NCI-H1694 (cell line): ENCODE data around the gene GAB2.
"Not testable (repeated sequence)": the region's sequence is repeated elsewhere in the genome, so short reads cannot be mapped to it uniquely, and the experiment has no call there.

Experiments
- DNase-seq: peaks from one replicate; lab custom pipeline; 2025; lab: John Stamatoyannopoulos, UW

Gene GAB2

GRCh38 chr11:78312712-78313111 lies 104.9 kb downstream of the GAB2 start:
- no peak for DNase-seq

- DNase-seq = no peak
These were observed 105.8 kb downstream of the GAB2 start for GRCh38 chr11:78311702-78312371.

- DNase-seq = no peak
These were observed 107.1 kb downstream of the GAB2 start for GRCh38 chr11:78310500-78310909.

GRCh38 chr11:78304201-78304600 lies 113.4 kb downstream of the GAB2 start:
- DNase-seq = no peak

- DNase-seq = no peak
These were observed 117.3 kb downstream of the GAB2 start for GRCh38 chr11:78300108-78300839.

- no peak for DNase-seq
These were observed 118.5 kb downstream of the GAB2 start for GRCh38 chr11:78299000-78299710.

- no peak for DNase-seq
These were observed 119.3 kb downstream of the GAB2 start for GRCh38 chr11:78298291-78298771.

GRCh38 chr11:78295991-78296930 lies 121.4 kb downstream of the GAB2 start:
- DNase-seq = no peak

- DNase-seq = no peak
These were observed 122.3 kb downstream of the GAB2 start for GRCh38 chr11:78295347-78295746.

GRCh38 chr11:78294100-78294499 lies 123.5 kb downstream of the GAB2 start:
- DNase-seq = not testable (repeated sequence)

GRCh38 chr11:78293536-78293935 lies 124.1 kb downstream of the GAB2 start:
- no peak for DNase-seq

- no peak for DNase-seq
These were observed 125.4 kb downstream of the GAB2 start for GRCh38 chr11:78292109-78292803.

GRCh38 chr11:78291503-78292108 lies 126.0 kb downstream of the GAB2 start:
- no peak for DNase-seq

GRCh38 chr11:78290293-78291176 lies 127.1 kb downstream of the GAB2 start:
- DNase-seq = no peak

GRCh38 chr11:78289552-78290292 lies 127.9 kb downstream of the GAB2 start:
- no peak for DNase-seq

GRCh38 chr11:78284260-78284659 lies 133.4 kb downstream of the GAB2 start:
- no peak for DNase-seq

GRCh38 chr11:78282821-78283220 lies 134.8 kb downstream of the GAB2 start:
- DNase-seq = no peak

- no peak for DNase-seq
These were observed 136.1 kb downstream of the GAB2 start for GRCh38 chr11:78281511-78281910.
